SK-N-MC (cell line): ENCODE data around the gene CCBE1.

Experiments used
- DNase-seq: peaks from one replicate; pipeline ENCODE4 v3.0.0-alpha.2; 2011; ENCODE audit warnings: low read depth, low spot score
- H3K27ac ChIP-seq: fragments of 200-600 bp; sonication (generic); 2 replicates; pipeline ENCODE4 v1.5.1; 2016; ENCODE audit warnings: mixed run types
- H3K36me3 ChIP-seq: fragments of 200-600 bp; sonication (generic); 2 replicates; pipeline ENCODE4 v1.6.1; 2017; ENCODE audit warnings: antibody characterized with exemption, low read length, mixed read lengths; ENCODE audit not compliant: insufficient read depth
- H3K4me3 ChIP-seq: fragments of 200-600 bp; sonication (generic); 2 replicates; pipeline ENCODE4 v1.5.1; 2016
- H3K9ac ChIP-seq: fragments of 200-600 bp; sonication (generic); 2 replicates; pipeline ENCODE4 v1.8.0; 2017; ENCODE audit warnings: mixed run types, mixed read lengths; ENCODE audit not compliant: insufficient read length
- H3K9me3 ChIP-seq: fragments of 200-600 bp; sonication (generic); 2 replicates; pipeline ENCODE4 v1.6.1; 2017; ENCODE audit warnings: low read depth, mild to moderate bottlenecking, antibody characterized with exemption, low read length, moderate library complexity, mixed read lengths
- EZH2 ChIP-seq: fragments of 200-600 bp; sonication (generic); IDR thresholded peaks from one replicate; pipeline ENCODE4 v1.6.1; 2017; ENCODE audit warnings: antibody characterized with exemption
- FOXP2 ChIP-seq: optimal IDR thresholded peaks from 2 replicates; pipeline ENCODE3; 2011; ENCODE audit warnings: mild to moderate bottlenecking, moderate library complexity; ENCODE audit not compliant: insufficient read depth; ENCODE audit errors: extremely low read length, control extremely low read depth
- POLR2AphosphoS5 ChIP-seq: IDR thresholded peaks from 2 replicates; pipeline ENCODE4 v1.6.1; 2012; ENCODE audit warnings: mild to moderate bottlenecking, low read depth, low read length, borderline replicate concordance

The CCBE1 gene

GRCh38 chr18:59512025-59512755 is 185.0 kb downstream of the CCBE1 start:
- Histone ChIP-seq H3K36me3 (no peaks in the 10 kb centered on the region), H3K27ac (no peak overlapping the region), H3K4me3 (no peak overlapping the region), H3K9me3 (no peaks in the 10 kb centered on the region), H3K9ac (no peak overlapping the region)
- no peak for DNase-seq
- no peak for TF ChIP-seq POLR2AphosphoS5
- TF ChIP-seq FOXP2 = no peak
- no peak for TF ChIP-seq EZH2

- no peaks in the 10 kb centered on the region for H3K9me3 ChIP-seq
- H3K4me3 ChIP-seq = no peak overlapping the region
- no peak overlapping the region for H3K9ac ChIP-seq
- no peak for DNase-seq
- H3K27ac ChIP-seq = no peak overlapping the region
- no peaks in the 10 kb centered on the region for H3K36me3 ChIP-seq
- TF ChIP-seq EZH2 (no peak), FOXP2 (no peak), POLR2AphosphoS5 (no peak)
Observed at GRCh38 chr18:59509481-59510442, 187.5 kb downstream of the CCBE1 start.

GRCh38 chr18:59505356-59505755 is 191.9 kb downstream of the CCBE1 start:
- Histone ChIP-seq H3K4me3 (no peak overlapping the region), H3K27ac (no peak overlapping the region), H3K9ac (no peak overlapping the region), H3K9me3 (no peaks in the 10 kb centered on the region), H3K36me3 (no peaks in the 10 kb centered on the region)
- TF ChIP-seq POLR2AphosphoS5 (no peak), FOXP2 (no peak), EZH2 (no peak)
- no peak for DNase-seq

GRCh38 chr18:59502274-59503175 is 194.7 kb downstream of the CCBE1 start:
- no peak for DNase-seq
- H3K27ac ChIP-seq = no peak overlapping the region
- TF ChIP-seq POLR2AphosphoS5 = no peak
- TF ChIP-seq FOXP2 = no peak
- no peak for TF ChIP-seq EZH2

GRCh38 chr18:59501920-59502273 is 195.3 kb downstream of the CCBE1 start:
- no peaks in the 10 kb centered on the region for H3K9me3 ChIP-seq
- TF ChIP-seq FOXP2 = no peak
- TF ChIP-seq EZH2 = no peak
- no peak for TF ChIP-seq POLR2AphosphoS5
- no peak overlapping the region for H3K27ac ChIP-seq
- H3K9ac ChIP-seq = no peak overlapping the region
- H3K36me3 ChIP-seq = no peaks in the 10 kb centered on the region
- no peak overlapping the region for H3K4me3 ChIP-seq
- DNase-seq = no peak

More at GRCh38 chr18:59502274-59503175, 194.7 kb downstream of the CCBE1 start:
- Histone ChIP-seq H3K9ac (no peak overlapping the region), H3K36me3 (no peaks in the 10 kb centered on the region), H3K9me3 (no peaks in the 10 kb centered on the region), H3K4me3 (no peak overlapping the region)

GRCh38 chr18:59500765-59501164 is 196.5 kb downstream of the CCBE1 start:
- Histone ChIP-seq H3K4me3 (no peak overlapping the region), H3K9ac (no peak overlapping the region), H3K36me3 (no peaks in the 10 kb centered on the region), H3K9me3 (no peaks in the 10 kb centered on the region), H3K27ac (no peak overlapping the region)
- TF ChIP-seq EZH2 (no peak), FOXP2 (no peak), POLR2AphosphoS5 (no peak)
- DNase-seq = no peak

- Histone ChIP-seq H3K27ac (no peak overlapping the region), H3K4me3 (no peak overlapping the region), H3K36me3 (no peaks in the 10 kb centered on the region), H3K9me3 (no peaks in the 10 kb centered on the region), H3K9ac (no peak overlapping the region)
- TF ChIP-seq FOXP2 = no peak
- no peak for TF ChIP-seq EZH2
- TF ChIP-seq POLR2AphosphoS5 = no peak
- DNase-seq = no peak
Observed at GRCh38 chr18:59498506-59499086, 198.6 kb downstream of the CCBE1 start.
